OCI-LY3 (cell line): ENCODE results near the gene IL1R1.
"Not testable (repeated sequence)": the region's sequence is repeated elsewhere in the genome, so short reads cannot be mapped to it uniquely, and the experiment has no call there.

ENCODE experiments used
- H2AFZ ChIP-seq: fragments of 200-600, 300-600 bp; shearing (Covaris generic); 2 replicates; pipeline ENCODE4 v1.6.0; 2014; ENCODE audit warnings: antibody characterized with exemption, low read depth, low read length
- H3K27ac ChIP-seq: fragments of 200-600, 300-600 bp; sonication (generic); 2 replicates; pipeline ENCODE4 v1.5.1; 2014; ENCODE audit warnings: mild to moderate bottlenecking, low read length, moderate library complexity, mixed read lengths
- H3K27me3 ChIP-seq: fragments of 200-600, 300-600 bp; sonication (generic); 2 replicates; pipeline ENCODE4 v1.6.1; 2014; ENCODE audit warnings: low read depth, low read length, mixed read lengths
- H3K36me3 ChIP-seq: fragments of 200-600, 300-600 bp; sonication (generic); replicated peaks from 2 replicates; pipeline ENCODE3; 2014; ENCODE audit warnings: low read depth, low read length, mixed read lengths
- H3K4me1 ChIP-seq: fragments of 300-600, 200-600 bp; sonication (generic); 2 replicates; pipeline ENCODE4 v1.6.1; 2014; ENCODE audit warnings: low read length, mixed read lengths
- H3K4me2 ChIP-seq: fragments of 200-600, 300-600 bp; sonication (generic); 2 replicates; pipeline ENCODE4 v1.6.1; 2014; ENCODE audit warnings: low read length, mixed read lengths
- H3K4me3 ChIP-seq: fragments of 300-600, 200-600 bp; sonication (generic); 2 replicates; pipeline ENCODE4 v1.5.1; 2014; ENCODE audit warnings: antibody characterized with exemption, mild to moderate bottlenecking, low read length, moderate library complexity
- H3K79me2 ChIP-seq: fragments of 300-600, 200-600 bp; shearing (Covaris generic); 2 replicates; pipeline ENCODE4 v1.6.1; 2014; ENCODE audit warnings: mild to moderate bottlenecking, low read length, mixed read lengths
- H3K9ac ChIP-seq: fragments of 300-600, 200-600 bp; shearing (Covaris generic); 2 replicates; pipeline ENCODE4 v1.6.0; 2014; ENCODE audit warnings: mild to moderate bottlenecking, low read length, moderate library complexity
- H3K9me3 ChIP-seq: fragments of 200-600, 300-600 bp; shearing (Covaris generic); 2 replicates; pipeline ENCODE4 v1.6.1; 2014; ENCODE audit warnings: low read length, mixed read lengths; ENCODE audit not compliant: insufficient read depth
- H4K20me1 ChIP-seq: fragments of 200-600, 300-600 bp; sonication (generic); 2 replicates; pipeline ENCODE4 v1.6.1; 2016; ENCODE audit warnings: low read length, mixed read lengths; ENCODE audit not compliant: insufficient read depth
- EZH2phosphoT487 ChIP-seq: fragments of 200-600 bp; shearing (Covaris generic); IDR thresholded peaks from 2 replicates; pipeline ENCODE4 v1.6.1; 2018; ENCODE audit warnings: antibody characterized with exemption, mixed run types, low read depth
- TF ChIP-seq, protein P1 (sequence below): fragments of 200-600, 300-600 bp; sonication (generic); IDR thresholded peaks from 2 replicates; pipeline ENCODE4 v1.5.1; 2014; ENCODE audit warnings: antibody characterized with exemption, low read length, low read depth

IL1R1 gene

DNA sequence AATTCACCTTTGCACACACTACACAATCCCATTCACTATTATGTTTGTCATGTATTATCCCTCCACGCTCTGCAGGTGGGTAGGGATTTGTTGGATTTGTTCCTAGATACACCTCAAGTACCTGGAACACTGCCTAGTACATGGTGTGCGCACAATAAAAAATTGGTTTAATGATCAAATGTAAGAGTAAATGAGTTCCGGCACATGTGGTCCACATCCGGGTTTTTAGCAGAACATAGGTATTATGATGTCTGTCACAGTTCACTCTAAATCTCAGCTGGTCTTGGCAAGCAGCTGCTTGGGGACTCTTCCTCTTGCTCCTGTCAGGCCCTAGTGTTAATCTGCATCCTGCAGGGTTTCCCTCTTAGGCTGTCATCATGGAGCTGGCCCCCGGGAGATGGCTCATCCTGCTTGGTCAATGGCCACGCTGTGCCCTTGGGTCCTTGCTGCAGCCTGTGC is 21.8 kb upstream of the IL1R1 start:
- Histone ChIP-seq H3K4me2 (no peak overlapping the region), H2AFZ (no peak overlapping the region), H3K9ac (no peak overlapping the region), H3K79me2 (no peaks in the 10 kb centered on the region), H3K4me3 (no peak overlapping the region), H3K27ac (no peak overlapping the region), H3K27me3 (no peaks in the 10 kb centered on the region), H3K4me1 (peaks cover 14% of the 10 kb centered on the region), H4K20me1 (no peaks in the 10 kb centered on the region), H3K36me3 (no peaks in the 10 kb centered on the region), H3K9me3 (no peaks in the 10 kb centered on the region)
- no peak for TF ChIP-seq EZH2phosphoT487
- TF ChIP-seq, protein P1, sequence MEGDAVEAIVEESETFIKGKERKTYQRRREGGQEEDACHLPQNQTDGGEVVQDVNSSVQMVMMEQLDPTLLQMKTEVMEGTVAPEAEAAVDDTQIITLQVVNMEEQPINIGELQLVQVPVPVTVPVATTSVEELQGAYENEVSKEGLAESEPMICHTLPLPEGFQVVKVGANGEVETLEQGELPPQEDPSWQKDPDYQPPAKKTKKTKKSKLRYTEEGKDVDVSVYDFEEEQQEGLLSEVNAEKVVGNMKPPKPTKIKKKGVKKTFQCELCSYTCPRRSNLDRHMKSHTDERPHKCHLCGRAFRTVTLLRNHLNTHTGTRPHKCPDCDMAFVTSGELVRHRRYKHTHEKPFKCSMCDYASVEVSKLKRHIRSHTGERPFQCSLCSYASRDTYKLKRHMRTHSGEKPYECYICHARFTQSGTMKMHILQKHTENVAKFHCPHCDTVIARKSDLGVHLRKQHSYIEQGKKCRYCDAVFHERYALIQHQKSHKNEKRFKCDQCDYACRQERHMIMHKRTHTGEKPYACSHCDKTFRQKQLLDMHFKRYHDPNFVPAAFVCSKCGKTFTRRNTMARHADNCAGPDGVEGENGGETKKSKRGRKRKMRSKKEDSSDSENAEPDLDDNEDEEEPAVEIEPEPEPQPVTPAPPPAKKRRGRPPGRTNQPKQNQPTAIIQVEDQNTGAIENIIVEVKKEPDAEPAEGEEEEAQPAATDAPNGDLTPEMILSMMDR = no peak

DNA sequence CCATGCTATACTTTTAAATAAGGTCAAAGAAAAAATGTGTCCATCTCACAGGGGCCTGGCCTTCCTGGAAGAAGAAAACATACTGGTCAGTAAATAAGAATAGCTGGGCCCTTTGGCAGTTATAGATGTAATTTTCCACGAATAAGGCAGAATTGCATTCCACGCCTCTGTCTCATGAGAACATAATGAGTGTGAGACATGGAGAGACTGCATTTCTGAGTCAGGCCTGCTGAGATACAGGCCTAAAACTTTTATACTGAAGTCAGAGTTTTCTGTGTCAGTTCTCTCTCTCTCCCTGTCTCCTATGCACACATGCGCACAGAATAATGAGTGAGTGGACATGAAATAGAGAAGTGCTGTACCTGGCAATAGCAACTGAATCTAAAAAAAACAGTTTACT is 20.4 kb upstream of the IL1R1 start:
- Histone ChIP-seq H3K27me3 (no peaks in the 10 kb centered on the region), H3K4me2 (no peak overlapping the region), H2AFZ (no peak overlapping the region), H4K20me1 (no peaks in the 10 kb centered on the region), H3K4me1 (no peaks in the 10 kb centered on the region; the same call in 1 of the 2 replicates), H3K36me3 (no peaks in the 10 kb centered on the region), H3K27ac (no peak overlapping the region), H3K79me2 (no peaks in the 10 kb centered on the region), H3K9ac (no peak overlapping the region), H3K9me3 (no peaks in the 10 kb centered on the region), H3K4me3 (no peak overlapping the region)
- TF ChIP-seq EZH2phosphoT487 = no peak
- TF ChIP-seq, protein P1 = no peak

DNA sequence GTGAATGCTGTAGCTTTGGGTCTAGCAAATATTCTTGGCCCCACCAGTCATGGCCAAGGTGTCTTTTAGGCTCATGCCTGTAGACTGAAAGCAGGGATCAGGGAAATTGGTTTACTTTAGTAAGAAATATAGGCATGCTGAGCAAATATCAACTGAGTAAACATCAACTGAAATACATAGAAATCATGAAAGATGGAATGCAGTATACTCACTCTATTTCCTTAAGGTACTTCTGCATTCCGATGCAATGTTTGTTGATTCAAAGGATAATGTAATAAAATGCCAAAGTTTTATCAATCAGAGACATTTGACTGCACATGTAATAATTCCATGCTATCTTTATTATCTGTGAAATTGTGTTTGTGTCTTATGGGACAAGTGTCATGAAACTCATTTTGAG is 19.6 kb upstream of the IL1R1 start:
- H3K4me1 ChIP-seq = no peaks in the 10 kb centered on the region
- H3K4me3 ChIP-seq = no peak overlapping the region
- H4K20me1 ChIP-seq = no peaks in the 10 kb centered on the region
- H2AFZ ChIP-seq = no peak overlapping the region
- no peaks in the 10 kb centered on the region for H3K27me3 ChIP-seq
- no peak overlapping the region for H3K27ac ChIP-seq
- no peaks in the 10 kb centered on the region for H3K9me3 ChIP-seq
- H3K9ac ChIP-seq = no peak overlapping the region
- H3K79me2 ChIP-seq = no peaks in the 10 kb centered on the region
- no peak for TF ChIP-seq EZH2phosphoT487
- TF ChIP-seq, protein P1 = no peak
- H3K36me3 ChIP-seq = no peaks in the 10 kb centered on the region
- H3K4me2 ChIP-seq = no peak overlapping the region

DNA sequence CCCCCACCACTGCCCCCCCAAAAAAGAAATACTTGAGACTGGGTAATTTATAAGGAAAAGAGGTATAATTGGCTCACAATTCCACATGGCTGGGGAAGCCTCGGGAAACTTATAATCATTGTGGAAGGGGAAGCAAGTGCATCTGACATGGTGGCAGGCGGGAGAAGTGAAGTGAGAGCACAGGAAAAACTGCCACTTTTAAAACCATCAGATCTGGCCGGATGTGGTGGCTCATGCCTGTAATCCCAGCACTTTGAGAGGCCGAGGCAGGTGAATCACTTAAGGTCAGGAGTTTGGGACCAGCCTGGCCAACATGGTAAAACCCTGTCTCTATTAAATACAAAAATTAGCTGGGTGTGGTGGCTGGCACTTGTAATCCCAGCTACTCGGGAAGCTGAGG is 18.1 kb upstream of the IL1R1 start:
- H3K4me3 ChIP-seq, H3K9ac ChIP-seq, H2AFZ ChIP-seq, H3K9me3 ChIP-seq, H3K36me3 ChIP-seq, H3K4me1 ChIP-seq, H3K27ac ChIP-seq, H3K4me2 ChIP-seq, H3K27me3 ChIP-seq, H4K20me1 ChIP-seq, H3K79me2 ChIP-seq: not testable (repeated sequence)

DNA sequence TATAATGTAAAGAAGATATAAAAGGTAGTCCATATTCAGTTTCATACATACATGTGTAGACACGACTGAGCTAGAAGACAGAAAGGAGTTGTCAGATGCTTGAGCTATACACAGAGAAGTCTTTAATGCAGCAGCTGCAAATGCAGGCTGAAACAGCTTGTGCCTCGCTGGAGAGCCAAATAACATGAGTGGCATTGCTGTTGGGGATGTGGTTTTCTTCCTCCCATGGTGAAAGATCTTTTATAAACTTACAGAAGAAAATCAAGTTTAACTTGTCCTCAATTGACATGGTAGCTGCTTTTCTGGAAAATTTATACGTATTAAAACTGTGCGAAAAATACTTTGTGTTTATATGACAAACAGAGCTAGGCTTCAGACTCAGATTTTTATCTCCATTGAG is 16.4 kb upstream of the IL1R1 start:
- no peaks in the 10 kb centered on the region for H3K4me1 ChIP-seq

More for the DNA sequence above, 16.4 kb upstream of the IL1R1 start:
- Histone ChIP-seq H3K9me3 (no peaks in the 10 kb centered on the region), H3K4me3 (no peak overlapping the region), H3K9ac (no peak overlapping the region), H3K79me2 (no peaks in the 10 kb centered on the region), H4K20me1 (no peaks in the 10 kb centered on the region), H3K36me3 (no peaks in the 10 kb centered on the region), H2AFZ (no peak overlapping the region), H3K4me2 (no peak overlapping the region), H3K27ac (no peak overlapping the region), H3K27me3 (no peaks in the 10 kb centered on the region)
- no peak for TF ChIP-seq EZH2phosphoT487
- TF ChIP-seq, protein P1 = no peak
